ENCODE results near the gene TVP23B. TPM values are rescaled to one million over a fixed set of nuclear protein-coding genes. Genes with fewer than 3 reads are reported as not detected.
"Not testable (repeated sequence)": the region's sequence is repeated elsewhere in the genome, so short reads cannot be mapped to it uniquely, and the experiment has no call there.

TVP23B gene
- 39.9 TPM for total RNA-seq

DNA sequence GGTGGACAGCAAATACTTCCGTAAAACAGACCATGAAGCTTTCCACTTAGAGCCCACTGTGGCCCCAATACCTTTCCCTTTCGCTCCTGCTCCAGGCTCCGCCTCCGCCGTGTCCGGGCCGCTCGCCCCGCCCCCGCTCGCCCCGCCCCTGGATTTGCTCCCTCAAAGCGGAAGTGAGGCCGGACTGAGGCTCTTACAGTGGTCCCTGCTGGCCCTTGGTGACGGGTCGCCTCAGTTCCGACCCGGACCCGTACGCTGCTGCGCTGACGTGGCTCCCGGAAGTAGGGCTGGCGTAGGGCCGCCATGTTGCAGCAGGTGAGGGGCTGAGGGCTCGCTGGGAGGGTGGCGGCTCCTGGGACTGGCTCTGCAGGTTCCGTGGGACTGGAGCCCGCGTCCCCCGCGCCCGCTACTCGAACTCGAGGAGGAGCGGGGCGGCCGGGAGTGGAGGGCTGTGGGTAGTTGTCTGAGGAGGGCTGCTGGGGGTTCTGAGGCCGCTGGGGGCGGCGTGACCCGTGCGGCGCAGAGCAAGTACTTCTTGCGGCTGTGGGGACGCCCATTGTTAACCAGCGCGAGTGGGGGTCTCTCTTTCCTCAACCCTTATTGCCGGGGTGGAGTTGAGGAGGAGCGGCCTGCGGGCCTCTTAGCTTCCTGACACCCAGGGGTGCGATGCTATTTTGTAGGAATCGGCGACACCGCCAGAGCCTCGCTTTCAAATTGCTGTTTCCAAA, at the start of gene TVP23B:
TSS of gene TVP23B (plus strand) at position 193 of the 728 bp plus-strand sequence. CDS start at position 304, 111 bp downstream.
- DNase-seq (ENCODE audit: low spot score in 2 of 2): peak; percentile 42 to 61
- not testable (repeated sequence) for FAIRE-seq

DNA sequence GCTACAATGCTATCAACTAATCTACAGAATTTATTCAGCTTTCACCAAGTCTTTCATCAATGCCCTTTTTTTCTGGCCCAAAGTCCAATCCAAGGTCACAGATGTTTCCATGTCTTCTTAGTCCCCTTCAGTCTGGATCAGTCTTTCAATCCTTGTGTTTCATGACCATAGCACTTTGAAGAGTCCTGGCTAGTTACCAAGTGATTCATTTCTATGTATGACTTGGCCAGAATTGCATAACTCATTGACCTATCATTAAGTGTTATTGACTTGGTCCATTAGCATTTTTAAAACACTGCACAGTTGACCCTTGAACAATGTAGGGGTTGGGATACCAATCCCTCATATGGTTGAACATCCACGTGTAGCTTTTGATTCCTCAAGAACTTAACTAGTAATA, 48.5 kb upstream of the TVP23B start:
- DNase-seq (ENCODE audit: low spot score in 2 of 2); FAIRE-seq: not testable (repeated sequence)

DNA sequence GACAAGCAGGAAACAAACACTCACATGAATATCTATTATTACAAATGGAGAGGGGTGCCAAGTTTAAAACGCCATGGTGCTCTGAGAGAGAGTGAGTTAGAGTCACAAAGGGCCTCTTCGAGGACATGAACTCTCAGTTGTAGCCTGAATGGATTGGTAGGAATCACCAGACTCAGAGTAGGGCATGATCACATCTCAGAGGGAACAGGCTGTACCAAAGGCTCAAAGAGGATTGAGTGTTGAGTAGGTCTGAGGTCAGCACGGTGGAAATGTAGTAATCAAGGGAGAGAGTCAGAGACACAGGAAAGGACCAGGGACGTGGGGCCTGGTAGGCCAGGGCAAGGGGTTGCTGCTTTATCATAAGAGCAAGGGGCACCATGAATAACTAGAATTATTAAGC, 47.6 kb upstream of the TVP23B start:
- not testable (repeated sequence) for FAIRE-seq; DNase-seq (ENCODE audit: low spot score in 2 of 2)

DNA sequence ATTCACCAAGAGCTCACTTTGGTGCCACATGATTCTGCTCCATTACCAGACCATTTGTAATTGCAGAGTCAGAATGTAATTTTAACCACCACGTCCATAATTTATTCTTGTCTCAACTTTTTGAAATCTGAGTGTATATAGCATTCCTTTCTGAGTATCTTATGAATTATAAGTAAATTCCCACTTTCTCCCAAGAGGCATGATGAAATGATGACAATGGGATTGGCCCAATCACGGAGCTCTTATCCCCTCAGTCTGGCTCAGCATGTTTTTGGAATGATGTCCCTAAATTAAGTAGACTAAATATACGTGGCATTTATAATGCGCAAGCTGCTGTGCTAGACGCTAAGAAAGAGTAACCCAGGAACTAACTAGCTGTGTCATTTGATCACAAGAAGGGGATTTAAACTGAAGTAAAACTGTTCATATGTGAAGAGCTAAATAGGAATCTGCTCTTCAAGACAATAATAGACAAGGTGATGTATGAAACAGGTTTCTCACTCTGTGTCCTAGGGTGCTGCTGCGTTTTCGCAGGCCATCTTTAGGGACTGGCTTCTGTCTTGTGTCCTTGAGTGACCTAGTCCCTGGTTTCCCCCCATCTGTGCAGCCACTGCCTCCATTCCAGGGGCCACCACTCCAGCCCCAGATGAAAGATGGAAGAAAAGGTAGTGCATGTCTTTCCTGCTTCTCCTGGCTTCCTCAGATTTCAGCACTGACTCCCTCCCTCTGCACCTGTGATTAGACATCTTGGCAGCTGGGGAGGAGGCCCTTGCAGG, 41.2 kb upstream of the TVP23B start:
- not testable (repeated sequence) for DNase-seq (ENCODE audit: low spot score in 2 of 2); FAIRE-seq

DNA sequence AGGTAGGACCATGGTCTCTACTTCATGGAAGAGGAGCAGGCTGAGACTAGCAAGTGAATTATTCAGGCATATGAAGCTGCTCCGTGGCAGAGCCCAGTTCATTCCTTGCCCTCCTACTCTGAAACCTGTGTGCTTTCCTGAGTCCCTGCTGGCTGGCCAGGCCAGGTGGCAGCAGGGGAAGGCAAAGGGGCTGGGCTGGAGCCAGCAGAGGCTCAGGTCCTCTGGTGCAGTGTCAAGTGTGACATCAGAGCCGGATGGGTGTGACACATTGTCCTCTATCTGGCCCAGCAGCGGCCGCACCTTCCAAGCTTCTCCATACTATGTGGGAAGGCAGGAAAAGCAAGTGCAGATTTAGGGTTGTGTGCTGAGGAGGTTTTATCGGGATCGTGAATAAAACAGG, 39.8 kb upstream of the TVP23B start:
- DNase-seq (ENCODE audit: low spot score in 2 of 2); FAIRE-seq: not testable (repeated sequence)

DNA sequence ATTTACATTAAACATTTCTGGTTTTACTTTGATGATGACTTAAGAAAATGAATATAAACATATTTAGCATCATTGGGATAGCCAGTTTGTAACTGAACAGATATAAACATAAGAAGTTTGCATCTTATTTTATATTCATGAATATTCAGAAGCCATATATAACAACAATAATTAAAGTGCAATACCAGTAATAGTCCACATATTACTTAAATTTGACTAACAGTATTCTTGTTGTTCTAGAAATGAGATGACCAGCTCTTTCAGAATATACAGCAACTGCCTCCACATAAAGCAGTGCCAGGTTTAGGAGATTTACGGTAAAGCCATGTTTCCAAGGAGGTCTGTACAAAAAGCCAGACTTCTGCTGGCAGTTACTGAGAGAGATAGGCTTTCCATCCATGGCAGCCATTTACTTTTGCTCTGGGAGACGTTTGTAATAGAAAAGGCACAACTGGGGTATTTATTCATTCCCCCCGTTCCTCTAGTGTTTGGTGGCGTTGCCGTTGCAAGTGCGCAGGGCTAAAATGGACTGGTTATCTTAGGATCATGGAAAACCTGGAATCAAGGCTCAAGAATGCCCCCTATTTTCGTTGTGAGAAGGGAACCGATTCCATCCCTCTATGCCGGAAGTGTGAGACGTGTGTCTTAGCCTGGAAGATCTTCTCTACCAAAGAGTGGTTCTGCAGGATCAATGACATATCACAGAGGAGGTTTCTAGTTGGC, 37.1 kb upstream of the TVP23B start, which contains the start of gene FBXW10:
TSS of gene FBXW10 (plus strand) at position 356 of the 723 bp plus-strand sequence. CDS start at position 547, 191 bp downstream.
- FAIRE-seq: peak; percentile 24
- not testable (repeated sequence) for DNase-seq (ENCODE audit: low spot score in 2 of 2)

DNA sequence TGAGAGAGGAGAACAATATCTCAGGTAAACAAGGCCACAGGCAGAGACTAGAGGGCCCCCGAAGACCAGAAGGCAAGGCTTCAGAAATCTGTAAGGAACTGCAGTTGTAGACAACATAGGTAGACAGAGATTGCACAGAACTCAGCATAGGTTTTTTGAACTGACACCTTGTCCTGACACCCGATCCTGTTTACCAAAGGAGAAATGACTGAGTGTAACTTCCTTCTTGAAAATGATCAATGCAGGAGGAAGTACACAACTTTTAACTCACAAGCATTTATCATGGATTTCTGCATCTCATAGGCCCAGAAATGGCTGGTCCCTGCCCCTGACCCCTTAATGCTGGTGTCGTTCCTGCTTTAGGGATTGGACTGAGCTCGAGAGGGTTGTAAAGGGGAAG, 36.3 kb upstream of the TVP23B start:
- FAIRE-seq: not testable (repeated sequence)

DNA sequence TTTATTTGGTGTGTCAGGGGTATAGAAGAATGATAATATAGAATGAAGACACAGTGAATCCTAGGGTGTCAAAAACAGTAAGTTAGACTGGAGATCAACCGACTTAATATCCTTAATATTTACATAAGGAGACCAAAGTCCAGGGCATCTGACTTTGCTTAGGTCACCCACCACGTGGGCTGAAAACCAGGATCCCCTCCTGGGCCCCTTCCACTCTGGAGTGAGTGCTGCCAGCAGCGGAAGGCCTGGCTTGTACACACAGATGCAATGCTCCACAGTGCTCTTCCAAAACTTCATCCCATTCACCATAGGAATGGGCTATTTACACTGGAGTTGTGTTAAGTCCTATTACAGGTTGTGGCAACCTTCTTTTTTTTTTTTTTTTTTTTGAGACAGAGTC, 34.4 kb upstream of the TVP23B start:
- FAIRE-seq; DNase-seq (ENCODE audit: low spot score in 2 of 2): not testable (repeated sequence)

More for the DNA sequence above, 36.3 kb upstream of the TVP23B start:
- not testable (repeated sequence) for DNase-seq (ENCODE audit: low spot score in 2 of 2)

DNA sequence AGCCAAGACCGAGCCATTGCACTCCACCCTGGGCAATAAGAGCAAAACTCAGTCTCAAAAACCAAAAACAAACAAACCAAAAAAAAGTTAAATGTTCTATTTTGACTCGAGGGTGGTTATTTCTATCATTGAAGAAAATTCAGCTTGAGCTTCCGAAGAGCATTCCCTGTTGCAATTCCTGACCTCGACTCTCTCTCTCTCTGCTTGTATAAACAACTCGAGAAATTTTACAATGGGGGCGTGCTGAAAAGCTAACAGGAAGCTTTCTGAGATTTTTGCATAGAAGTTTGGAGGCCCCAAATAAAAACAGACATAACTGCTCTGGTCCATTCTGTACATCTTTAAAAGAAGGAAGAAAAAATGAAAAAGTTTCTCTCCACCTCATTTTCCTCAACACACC, 33.5 kb upstream of the TVP23B start:
- not testable (repeated sequence) for DNase-seq (ENCODE audit: low spot score in 2 of 2); FAIRE-seq

DNA sequence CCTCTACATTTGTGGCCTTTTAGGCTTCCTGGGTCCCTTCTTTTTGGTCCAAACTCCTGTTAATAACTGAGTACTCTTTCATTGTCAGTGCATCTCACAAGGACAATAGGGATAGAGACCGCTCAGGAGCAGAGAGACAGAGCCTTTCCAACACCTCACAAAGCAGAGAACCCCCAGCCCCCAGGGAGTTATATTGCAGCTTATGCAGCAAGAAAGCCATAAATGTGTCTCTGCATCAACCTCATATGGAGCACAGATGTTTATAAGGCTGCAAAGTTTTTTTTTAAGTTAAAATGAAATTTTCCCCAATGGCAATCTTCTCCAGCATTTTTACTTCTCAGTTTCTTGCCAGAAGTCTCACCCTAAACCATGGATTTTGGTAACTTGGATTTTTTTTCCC, 30.7 kb upstream of the TVP23B start:
- FAIRE-seq; DNase-seq (ENCODE audit: low spot score in 2 of 2): not testable (repeated sequence)

DNA sequence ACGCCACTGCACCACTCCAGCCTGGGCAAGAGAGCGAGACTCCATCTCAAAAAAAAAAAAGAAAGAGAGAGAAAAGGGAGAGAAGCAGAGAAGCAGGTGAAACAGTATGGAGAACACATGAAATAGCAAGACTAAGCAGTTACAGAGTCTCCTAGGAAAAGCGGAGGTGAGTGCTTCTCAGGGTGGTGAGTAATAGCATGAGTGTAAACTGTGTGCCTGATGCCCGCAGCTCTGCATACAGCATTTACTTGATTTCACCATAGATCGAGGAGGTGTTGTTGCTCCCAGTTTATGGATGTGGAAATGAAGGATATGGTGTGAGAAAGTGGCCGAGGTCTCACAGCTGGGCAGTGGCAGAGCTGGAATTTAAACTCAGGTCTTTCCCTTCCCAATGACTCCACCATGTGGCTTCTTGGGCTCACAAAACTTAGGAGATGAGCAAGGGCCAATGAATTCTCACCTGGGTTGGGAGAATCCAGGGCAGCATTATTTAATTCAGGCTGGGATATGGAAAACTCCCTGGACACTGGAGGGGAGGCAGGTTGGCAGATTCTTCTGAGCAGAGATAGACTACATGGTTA, 27.1 kb upstream of the TVP23B start:
- not testable (repeated sequence) for DNase-seq (ENCODE audit: low spot score in 2 of 2); FAIRE-seq

DNA sequence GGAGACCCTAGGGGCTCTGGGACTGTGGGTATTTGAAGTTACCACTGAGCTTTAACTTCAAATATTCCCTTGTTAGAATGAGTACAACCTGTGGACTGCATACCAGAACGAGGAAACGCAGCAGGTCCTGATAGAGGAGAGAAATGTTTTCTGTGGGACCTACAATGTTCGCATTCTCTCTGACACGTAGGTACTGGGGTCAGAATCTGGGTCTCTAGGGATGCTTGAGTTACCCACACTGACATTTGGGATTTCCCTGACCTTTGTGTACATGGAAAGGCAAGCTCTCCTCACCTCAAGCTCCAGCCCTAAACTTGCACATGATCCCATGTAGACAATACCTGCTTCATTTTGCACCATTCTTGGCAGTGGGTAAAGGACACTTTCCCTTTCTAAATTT, 25.0 kb upstream of the TVP23B start:
- DNase-seq (ENCODE audit: low spot score in 2 of 2); FAIRE-seq: not testable (repeated sequence)

DNA sequence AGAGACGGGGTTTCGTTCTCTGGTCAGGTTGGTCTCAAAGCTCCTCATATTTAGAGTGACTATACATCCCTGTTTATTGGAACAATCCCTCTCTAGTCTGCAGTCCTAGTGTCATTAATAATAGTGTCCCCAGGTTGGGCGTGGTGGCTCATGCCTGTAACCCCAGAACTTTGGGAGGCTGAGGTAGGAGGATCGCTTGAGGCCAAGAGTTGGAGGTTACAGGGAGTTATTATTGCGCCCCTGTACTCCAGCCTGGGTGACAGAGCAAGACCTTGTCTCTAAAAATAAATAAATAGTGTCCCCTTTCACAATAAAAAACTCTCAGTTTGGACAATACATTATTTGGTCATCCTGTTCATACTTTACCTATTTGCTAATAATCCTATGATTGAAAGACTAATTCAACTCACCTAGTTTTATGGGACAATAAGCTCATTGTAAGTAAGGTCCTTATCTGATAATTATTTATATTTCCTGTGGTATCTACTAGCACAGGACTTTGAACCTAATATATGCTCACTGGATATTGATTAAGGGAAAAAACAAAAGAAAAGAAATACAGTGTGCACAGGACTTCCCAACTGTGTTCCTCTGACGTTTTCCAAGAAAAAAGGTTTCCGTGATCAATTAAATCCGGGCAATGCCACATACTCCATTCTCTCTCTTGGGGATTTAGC, 23.5 kb upstream of the TVP23B start:
- not testable (repeated sequence) for FAIRE-seq; DNase-seq (ENCODE audit: low spot score in 2 of 2)

DNA sequence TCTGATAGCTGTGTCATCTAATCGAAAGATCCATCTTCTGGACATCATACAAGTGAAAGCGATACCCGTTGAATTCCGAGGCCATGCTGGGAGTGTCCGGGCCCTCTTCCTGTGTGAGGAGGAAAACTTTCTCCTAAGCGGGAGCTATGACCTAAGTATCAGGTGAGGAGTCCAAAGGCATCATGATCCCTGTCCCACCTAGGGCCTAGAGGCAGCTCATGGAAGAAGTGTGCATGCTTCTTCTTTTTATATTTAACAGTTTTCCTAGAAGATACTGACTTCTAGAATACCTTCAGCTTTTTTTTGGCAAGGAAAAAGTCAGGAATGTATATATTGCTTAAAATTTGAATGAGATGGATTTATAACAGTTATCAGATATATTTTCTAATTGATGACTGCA, 22.6 kb upstream of the TVP23B start:
- DNase-seq (ENCODE audit: low spot score in 2 of 2); FAIRE-seq: not testable (repeated sequence)

DNA sequence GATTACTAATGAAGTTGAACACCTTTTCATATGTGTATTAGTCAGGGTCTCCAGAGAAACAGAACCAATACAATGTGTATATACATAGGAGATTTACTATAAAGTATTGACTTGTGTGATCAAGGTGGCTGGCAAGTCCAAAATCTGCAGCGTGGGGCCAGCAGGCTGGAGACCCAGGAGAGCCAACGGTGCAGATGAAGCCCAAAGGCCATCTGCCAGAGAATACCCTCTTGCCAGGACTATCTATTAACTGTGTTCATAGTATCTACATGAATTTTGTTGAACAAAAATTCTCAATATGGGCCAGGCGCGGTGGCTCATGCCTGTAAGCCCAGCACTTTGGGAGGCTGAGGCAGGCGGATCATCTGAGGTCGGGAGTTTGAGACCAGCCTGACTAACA, 20.8 kb upstream of the TVP23B start:
- FAIRE-seq; DNase-seq (ENCODE audit: low spot score in 2 of 2): not testable (repeated sequence)

DNA sequence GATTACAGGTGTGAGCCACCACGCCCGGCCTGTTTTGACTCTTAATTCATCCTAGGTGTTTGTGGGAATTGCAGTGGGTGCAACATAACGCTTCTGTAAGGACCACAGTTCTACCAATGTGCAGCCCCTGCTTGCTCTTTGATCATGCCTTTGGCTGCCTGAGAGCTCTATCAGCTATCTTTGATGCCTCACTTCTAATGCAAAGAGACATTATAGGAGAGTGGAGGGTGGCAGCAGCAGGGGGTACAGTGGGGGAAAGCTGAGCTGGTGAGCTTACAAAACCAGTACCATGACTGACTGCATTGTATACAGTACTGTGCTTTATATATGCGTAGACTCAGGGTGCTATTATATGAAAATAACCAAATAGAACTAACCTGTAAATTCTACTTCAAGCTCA, 10.4 kb upstream of the TVP23B start:
- FAIRE-seq; DNase-seq (ENCODE audit: low spot score in 2 of 2): not testable (repeated sequence)

DNA sequence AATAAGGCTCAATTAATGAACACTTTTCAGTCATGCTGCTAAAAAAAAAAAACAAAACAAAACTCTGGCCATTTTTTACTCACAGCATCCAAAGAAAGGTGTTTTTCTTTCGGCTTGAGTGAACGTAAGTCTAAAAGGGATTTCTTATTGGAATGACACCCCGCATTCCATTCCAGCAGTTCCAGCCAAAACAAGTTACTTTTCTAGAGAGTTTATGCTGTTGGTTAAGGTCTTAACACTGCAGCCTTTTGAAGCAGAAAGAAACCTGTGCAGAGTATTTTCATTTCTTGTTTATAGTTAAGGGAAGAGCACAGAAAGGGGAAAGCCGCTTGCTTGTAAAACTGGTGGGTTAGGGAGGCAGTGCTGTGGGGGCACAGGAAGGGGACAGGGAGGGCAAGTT, 9.9 kb upstream of the TVP23B start:
- not testable (repeated sequence) for DNase-seq (ENCODE audit: low spot score in 2 of 2); FAIRE-seq

DNA sequence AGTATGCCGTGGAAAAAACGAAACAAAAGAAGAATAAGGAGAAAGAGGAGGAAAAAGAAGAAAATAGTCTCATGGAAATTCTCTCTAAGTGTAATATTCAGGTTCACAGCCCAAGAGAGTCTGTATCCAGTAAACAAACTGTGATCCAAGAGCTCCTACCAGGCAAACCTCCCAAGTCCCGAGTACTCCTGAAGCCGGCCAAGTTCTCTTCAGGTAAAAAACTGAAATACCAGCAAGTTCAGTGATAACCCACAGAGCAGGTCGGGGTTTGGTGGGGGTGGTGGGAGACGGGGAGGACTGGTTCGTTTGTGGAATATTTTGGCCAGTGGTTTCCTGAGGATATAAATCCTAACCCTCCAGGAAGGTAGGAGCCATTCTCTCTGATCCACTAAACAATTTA, 8.5 kb upstream of the TVP23B start:
- FAIRE-seq (no peak), DNase-seq (ENCODE audit: low spot score in 2 of 2) (no peak)

DNA sequence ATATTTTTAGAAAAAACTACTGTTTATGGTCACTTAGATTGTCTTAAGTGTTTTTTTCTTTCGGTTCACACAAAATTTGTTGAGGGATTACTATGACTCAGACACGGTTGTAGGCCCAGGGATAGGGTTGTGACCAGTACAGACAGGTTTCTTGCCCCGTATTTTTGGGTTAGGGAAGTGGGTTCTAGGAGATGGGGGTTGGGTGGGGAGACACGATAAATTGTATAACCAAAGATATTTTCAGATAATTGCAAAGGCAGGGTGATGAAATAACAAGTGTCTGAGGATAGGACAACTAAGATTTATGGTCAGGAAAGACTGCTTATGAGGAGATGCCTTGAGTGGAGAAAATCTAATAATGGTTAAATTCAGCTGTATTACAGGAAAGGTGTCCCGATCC, 822 bp downstream of the TVP23B start:
- FAIRE-seq: not testable (repeated sequence)

More for the DNA sequence above, 822 bp downstream of the TVP23B start:
- not testable (repeated sequence) for DNase-seq (ENCODE audit: low spot score in 2 of 2)

Measured in frontal cortex (tissue), 4 donors.